AG08396 (cell line): ENCODE measurements around the gene TRANK1.
"Not testable (repeated sequence)": the region's sequence is repeated elsewhere in the genome, so short reads cannot be mapped to it uniquely, and the experiment has no call there.

Experiments
- DNase-seq: peaks from one replicate; pipeline ENCODE4 v3.0.0; 2012; ENCODE audit warnings: low spot score, mixed read lengths

The TRANK1 gene

GRCh38 chr3:36919439-36920160 lies 25.3 kb downstream of the TRANK1 start:
- DNase-seq = no peak

- no peak for DNase-seq
Measured at GRCh38 chr3:36918050-36918449, 26.8 kb downstream of the TRANK1 start.

- DNase-seq = peak; percentile 46
Measured at GRCh38 chr3:36911990-36912804, 32.7 kb downstream of the TRANK1 start.

DNA sequence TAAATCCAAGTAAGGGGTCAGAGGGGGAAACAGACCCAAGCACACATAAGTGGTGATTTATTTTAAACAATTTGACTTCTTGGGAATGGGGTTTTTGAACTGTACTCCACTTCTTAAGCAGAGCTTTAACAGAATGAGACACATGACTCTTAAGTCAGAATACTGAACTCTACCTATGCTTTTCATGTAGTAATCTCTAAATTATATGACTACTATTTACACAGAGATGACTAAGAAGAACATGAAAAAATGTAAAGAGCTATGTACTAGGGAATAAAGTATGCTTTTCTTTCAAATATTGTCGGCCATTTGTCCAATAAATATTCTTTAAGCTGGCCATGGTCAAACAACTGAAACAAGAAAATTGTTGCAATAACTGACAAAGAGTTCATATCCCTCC lies 35.2 kb downstream of the TRANK1 start:
- DNase-seq = no peak

GRCh38 chr3:36909181-36909580 lies 35.7 kb downstream of the TRANK1 start:
- no peak for DNase-seq

DNA sequence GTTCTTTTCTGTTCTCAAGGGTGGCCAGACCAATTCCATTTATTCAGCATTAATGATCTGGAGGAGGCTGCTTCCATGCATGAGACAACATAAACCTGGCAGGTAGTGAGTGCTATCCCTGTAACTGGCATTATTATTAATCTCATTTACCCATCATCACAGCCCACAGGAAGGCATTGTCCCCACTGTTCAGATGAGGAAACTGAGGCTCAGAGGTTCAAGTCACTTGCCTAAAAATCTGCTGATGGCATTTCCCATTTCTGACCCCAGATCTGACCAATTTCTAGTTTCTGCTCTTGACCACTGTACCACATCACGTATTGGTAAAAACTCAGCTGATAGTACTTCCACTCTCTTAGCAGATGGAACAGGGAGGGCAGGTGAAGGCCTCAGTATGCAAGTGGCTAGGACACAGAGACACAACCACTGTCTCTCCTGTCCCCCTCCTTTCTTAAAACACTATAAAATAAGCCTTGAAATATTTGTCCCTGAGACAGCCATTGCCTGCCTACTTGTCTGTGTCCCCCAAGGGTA lies 36.1 kb downstream of the TRANK1 start:
- DNase-seq = no peak

DNA sequence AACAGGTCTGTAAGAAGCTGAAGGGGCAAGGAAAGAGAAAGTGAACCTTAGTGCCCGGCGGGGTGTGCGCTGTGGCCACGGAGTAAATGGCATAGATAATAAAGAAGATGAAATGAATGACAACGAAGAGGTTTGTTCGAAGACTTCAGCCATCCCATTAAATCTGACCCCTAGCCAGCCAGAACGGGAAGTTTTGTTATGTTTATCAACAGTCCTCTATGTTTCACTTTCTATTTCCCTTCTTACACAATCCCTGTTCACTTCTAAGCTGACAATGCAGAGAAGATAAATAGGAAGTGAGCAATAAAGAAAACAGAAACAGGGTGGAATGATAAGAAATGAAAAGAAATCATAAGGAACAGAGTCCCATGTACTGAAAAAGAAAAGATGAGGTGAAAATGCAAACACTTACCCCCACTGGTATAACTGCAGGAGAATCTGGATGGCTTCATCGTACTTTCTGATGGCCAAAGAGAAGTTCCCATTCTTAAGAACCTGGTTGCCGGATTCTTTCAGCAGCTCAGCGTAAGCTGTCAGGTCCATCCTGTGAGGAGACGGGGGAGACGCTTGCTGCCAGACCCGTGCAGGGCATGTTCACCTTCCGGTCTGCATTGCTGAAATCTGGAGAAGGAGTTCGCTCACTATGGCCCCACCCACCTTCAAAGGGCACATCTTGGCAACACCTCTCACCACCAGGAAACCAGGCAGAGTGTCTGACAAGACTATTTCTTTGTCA lies 36.8 kb downstream of the TRANK1 start:
- peak; percentile 46 for DNase-seq

- DNase-seq = no peak
Measured at GRCh38 chr3:36906504-36907149, 38.2 kb downstream of the TRANK1 start.

GRCh38 chr3:36905545-36905944 lies 39.3 kb downstream of the TRANK1 start:
- no peak for DNase-seq

- peak; percentile 53 for DNase-seq
Measured at GRCh38 chr3:36904641-36905040, 40.2 kb downstream of the TRANK1 start.

DNA sequence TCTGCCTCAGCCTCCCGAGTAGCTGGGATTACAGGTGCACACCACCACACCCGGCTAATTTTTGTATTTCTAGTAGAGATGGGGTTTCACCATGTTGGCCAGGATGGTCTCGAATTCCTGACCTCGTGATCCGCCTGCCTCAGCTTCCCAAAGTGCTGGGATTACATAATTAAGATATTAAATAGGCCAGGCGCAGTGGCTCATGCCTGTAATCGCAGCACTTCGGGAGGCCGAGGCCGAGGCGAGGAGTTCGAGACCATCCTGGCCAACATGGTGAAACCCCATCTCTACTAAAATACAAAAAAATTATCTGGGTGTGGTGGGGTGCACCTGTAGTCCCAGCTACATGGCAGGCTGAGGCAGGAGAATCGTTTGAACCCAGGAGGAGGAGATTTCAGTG lies 40.8 kb downstream of the TRANK1 start:
- DNase-seq = not testable (repeated sequence)

GRCh38 chr3:36903119-36903882 lies 41.6 kb downstream of the TRANK1 start:
- no peak for DNase-seq

GRCh38 chr3:36901588-36901987 lies 43.3 kb downstream of the TRANK1 start:
- DNase-seq = no peak

GRCh38 chr3:36900474-36901443 lies 44.1 kb downstream of the TRANK1 start:
- DNase-seq = no peak

- DNase-seq = no peak
Measured at GRCh38 chr3:36895496-36896409, 49.1 kb downstream of the TRANK1 start.

- DNase-seq = no peak
Measured at GRCh38 chr3:36894914-36895313, 49.9 kb downstream of the TRANK1 start.

GRCh38 chr3:36893826-36894225 lies 51.0 kb downstream of the TRANK1 start:
- no peak for DNase-seq

DNA sequence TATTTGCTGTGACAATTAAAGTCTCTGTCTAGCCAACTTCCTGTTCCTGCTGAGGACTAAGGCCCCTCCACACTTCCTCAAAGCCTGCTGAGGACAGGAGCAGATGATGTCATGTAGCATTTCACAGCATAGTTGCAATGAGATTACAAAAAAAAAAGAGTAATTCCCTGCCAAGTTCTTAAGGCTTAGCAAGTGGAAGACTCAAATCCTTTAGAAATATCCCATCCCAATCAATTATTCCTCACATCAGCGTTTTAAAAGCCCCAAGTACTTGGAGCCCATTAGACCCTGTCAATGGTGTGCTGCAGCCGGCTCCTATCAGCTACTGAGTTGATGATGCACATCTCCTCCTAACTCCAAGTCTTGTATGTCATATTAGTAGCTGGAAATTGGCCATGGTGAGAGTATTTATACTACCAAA lies 51.7 kb downstream of the TRANK1 start:
- peak; percentile 23 for DNase-seq
